Kidney tubule cell (primary cell): ENCODE measurements around the gene PNN.
A peak's percentile ranks its signal among the peaks of the same experiment; 100 is the strongest.
"Not testable (repeated sequence)": the region's sequence is repeated elsewhere in the genome, so short reads cannot be mapped to it uniquely, and the experiment has no call there.

Experiments
- DNase-seq: peaks from one replicate; pipeline ENCODE4 v3.0.0-alpha.2; 2018; ENCODE audit warnings: low spot score

Gene PNN

DNA sequence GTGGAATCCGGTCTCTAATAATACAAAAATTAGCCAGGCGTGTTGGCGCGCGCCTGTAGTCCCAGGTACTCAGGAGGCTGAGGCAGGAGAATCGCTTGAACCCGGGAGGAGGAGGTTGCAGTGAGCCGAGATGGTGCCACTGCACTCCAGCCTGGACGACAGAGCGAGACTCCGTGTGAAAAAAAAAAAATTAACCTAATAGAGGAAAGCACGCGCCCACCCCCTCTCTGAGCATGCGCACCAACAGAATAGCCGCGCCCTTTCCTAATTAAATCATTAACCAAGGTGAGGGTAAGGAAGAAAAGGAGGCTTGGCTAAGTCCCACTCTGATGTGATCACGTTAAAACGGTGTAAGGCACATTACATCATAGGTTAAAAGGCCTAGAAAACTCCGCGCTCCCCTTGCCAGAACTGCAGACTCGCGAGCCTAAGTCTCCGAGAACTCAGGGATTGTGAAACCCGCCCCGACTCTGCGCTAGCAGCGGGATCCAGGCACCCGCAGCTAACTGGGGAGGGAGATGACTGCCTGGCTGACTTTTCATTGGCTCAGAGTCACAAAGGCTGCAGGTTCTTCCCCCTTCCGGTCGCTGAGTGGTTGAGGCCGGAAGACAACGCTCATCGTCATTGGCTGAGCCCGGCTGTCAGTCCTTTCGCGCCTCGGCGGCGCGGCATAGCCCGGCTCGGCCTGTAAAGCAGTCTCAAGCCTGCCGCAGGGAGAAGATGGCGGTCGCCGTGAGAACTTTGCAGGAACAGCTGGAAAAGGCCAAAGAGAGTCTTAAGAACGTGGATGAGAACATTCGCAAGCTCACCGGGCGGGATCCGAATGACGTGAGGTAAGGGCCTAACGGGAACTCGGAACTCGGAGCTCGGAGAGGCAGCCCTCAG is at the start of gene PNN:
Gene PNN, plus strand, starts transcription at position 695 of the 885 bp plus-strand sequence. Its CDS starts 26 bp downstream, at position 721.
- DNase-seq, result peak; percentile 100

DNA sequence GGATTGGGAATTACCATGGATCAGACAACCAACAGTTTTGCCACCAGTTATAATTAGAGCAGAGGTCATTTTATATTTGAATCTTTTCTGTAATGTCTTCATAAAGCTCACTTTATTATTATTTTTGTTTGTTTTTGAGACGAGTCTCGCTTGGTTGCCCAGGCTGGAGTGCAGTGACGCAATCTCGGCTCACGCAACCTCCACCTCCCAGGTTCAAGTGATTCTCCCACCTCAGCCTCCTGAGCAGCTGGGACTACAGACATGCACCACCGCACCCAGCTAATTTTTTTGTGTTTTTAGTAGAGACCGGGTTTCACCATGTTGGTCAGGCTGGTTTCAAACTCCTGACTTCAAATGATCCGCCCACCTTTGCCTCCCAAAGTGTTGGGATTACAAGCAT is 37.2 kb upstream of the PNN start:
- not testable (repeated sequence) for DNase-seq

DNA sequence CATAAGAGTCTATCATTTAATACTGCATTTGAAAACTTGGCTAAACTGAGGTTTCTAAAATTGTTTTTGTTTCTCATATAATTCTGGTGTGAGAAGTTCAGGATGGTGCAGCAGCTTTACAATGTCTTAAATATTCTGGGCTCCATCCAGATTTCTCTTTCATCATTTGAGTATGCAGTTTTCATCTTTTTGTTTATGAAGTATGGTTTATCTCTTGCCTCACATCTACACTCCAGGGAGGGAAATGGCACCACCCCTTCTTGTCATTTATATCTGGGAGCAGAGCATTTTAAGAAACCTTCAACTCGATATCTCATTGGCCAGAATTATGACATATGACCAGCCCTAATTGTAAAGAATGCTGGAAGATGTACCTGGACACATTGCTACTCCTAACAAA is 36.6 kb upstream of the PNN start:
- no peak for DNase-seq

DNA sequence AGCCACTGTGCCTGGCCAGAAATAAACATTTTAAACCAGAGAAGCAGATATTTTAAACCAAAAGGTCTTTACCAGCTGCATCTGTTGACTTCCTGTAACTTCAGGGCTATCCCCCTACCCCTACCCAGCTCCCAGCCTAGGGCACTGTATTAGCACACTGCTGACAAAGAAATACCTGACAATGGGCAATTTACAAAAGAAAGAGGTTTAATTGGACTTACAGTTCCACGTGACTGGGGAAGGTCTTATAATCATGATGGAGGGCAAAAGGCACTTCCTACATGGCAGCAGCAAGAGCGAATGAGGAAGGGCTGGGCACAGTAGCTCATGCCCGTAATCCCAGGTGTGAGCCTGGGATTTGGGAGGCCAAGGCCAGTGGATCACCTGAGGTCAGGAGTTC is 34.9 kb upstream of the PNN start:
- no peak for DNase-seq

DNA sequence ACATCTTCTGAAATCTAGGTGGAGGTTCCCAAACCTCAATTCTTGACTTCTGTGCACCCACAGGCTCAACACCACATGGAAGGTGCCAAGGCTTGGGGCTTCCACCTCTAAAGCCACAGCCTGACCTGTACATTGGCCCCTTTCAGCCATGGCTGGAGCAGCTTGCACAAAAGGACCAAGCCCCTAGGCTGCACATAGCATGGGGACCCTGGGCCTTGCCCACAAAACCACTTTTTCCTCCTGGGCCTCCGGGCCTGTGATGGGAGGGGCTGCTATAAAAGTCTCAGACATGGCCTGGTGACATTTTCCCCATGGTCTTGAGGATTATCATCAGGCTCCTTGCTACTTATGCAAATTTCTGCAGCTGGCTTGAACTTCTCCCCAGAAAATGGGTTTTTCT is 33.4 kb upstream of the PNN start:
- DNase-seq, result not testable (repeated sequence)

DNA sequence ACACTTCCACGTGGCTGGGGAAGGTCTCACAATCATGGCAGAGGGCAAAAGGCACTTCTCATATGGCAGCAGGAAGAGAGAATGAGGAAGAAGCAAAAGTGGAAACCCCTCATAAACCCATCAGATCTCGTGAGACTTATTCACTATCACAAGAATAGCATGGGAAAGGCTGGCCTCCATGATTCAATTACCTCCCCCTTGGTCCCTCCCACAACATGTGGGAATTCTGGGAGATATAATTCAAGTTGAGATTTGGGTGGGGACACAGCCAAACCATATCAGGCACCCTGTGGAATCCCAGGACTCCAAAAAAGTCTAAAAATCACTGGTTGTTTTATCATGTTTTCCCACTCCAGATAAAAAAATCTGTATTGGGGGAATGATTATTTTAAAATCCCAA is 31.8 kb upstream of the PNN start:
- not testable (repeated sequence) for DNase-seq

DNA sequence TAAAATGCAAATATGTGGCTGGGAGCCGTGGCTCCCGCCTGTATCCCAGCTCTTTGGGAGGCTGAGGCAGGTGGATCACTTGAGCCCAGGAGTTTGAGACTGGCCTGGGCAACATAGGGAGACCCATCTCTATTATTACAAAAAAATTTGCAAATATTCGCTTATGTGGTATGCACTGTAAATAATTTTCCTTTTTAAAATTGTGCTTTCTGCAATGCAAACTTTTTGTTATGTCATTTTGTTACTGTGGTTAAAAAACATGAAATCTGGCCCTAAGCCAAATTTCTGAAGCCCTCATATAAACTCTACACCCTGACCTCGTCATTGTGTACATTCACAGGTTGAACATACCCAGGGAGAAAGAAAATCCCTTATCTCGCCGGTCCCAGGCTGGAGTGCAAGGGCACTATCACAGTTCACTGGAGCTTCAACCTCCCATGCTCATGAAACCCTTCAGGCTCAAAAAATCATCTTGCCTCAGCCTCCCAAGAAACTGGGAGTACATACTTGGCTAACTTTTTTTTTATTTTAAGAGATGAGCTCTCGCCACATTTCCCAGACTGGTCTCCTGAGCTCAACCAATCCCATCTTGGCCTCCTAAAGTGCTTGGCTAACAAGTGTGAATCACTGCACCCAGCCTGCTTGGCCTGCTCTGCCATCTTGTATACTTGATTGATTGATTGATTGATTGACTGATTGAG is 29.6 kb upstream of the PNN start:
- no peak for DNase-seq

DNA sequence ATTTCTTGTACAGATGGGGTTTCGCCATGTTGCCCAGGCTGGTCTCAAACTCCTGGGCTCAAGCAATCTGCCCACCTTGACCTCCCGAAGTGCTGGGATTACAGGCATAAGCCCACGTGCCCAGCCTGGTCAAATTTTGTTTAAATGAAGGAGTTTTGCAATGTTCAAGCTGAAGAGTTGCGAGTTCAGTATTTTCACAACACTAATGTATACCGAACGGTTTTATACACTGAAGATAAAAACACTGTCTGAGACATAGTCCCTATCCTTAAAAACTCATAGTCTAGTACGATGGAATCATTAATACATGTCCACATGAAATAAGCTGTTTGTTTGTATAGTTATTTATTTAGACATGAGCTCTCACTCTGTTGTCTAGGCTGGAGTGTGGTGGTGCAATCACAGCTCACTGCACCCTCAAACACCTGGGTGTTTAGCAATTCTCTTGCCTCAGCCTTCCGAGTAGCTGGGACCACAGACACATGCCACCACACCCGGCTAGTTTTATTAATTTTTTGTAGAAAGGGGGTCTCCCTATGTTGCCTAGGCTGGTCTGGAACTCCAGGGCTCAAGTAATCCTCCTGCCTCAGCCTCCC is 20.4 kb upstream of the PNN start:
- DNase-seq, result no peak

DNA sequence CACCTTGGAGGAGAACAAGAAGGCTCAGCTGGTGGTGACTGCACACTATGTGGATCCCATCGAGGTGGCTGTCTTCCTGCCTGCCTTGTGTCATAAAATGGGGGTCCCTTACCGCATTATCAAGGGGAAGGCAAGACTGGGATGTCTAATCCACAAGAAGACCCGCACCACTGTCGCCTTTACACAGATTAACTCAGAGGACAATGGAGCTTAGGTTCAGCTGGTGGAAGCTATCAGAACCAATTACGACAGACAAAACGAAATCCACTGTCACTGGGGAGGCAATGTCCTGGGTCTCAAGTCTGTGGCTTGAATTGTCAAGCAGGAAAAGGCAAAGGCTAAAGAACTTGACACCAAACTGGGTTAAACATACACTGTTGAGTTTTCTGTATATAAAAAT is 17.6 kb upstream of the PNN start:
- no peak for DNase-seq

DNA sequence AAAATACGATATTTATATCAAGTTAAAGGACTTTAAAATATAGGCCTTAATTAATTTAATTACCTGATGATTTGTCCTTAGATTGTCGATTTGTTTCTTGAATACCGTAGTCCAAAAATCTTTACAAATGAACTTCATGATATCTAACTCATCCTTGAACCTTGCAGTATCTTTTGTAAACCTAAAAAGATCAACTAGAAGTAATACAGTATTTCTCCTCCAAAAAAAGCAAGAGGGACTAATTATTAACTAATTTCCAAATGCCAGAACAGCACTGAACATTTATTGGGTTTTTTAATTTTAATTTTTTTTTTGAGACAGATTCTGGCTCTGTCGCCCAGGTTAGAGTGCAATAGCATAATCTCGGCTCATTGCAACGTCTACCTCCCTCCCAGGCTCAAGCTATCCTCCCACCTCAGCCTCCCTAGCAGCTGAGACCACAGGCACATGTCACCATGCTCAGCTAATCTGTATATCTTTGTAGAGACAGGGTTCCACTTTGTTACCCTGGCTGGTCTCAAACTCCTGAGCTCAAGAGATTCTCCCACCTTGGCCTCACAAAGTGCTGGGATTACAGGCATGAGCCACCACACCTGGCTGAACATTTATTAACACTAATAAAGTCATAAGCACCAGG is 16.7 kb upstream of the PNN start:
- DNase-seq, result no peak

DNA sequence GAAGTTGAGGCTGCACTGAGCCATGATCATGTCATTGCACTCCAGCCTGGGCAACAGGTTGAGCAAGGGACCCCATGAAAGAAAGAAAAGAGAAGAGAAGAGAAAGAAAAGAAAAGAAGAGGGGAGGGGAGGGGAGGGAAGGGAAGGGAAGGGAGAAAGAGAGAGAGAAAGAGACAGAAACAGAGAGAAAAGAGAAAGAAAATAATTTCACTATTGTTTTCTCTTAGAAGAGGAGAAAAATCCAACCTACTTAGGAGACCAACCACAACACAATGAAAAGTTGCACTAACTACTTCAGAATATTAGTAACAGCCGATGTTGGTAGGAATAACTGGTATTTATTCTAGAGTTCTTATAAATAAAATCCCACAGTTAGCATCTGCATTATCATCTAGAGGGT is 14.6 kb upstream of the PNN start:
- no peak for DNase-seq

DNA sequence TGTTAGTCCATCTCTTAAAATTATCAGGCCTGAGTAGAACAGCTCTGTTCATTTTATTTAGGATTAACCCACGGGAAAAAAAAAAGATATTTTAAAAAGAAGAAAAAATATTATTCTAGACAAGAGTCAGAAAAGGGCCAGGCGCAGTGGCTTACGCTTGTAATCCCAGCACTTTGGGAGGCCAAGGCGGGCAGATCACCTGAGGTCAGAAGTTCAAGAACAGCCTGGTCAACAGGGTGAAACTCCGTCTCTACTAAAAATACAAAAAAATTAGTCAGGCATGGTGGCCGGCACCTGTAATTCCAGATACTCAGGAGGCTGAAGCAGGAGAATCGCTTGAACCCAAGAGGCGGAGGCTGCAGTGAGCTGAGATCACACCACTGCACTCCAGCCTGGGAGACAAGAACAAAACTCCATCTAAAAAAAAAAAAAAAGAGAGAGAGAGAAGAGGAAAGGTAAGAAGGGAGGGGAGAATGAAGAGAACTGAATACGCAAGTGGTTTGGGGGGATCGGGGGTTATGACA is 7.2 kb upstream of the PNN start:
- DNase-seq, result not testable (repeated sequence)

DNA sequence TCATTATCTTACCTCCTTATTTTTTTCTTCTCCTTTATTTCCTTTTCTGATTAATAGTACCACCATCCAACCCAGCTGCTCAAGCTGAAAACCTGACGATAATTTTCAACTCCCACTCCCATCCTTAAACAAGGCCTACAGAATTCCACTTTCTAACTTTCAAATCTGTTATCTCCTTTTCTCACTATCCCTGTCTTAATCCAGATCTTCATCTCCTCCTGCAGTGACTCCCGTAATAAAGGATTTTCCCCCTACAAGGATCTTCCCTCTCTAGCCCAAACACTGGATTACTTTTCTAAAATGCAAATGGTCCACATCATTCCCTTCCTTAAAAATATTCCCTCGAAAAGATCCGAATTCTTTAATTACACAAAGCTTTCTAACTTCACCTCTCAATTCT is 6.5 kb upstream of the PNN start:
- no peak for DNase-seq

DNA sequence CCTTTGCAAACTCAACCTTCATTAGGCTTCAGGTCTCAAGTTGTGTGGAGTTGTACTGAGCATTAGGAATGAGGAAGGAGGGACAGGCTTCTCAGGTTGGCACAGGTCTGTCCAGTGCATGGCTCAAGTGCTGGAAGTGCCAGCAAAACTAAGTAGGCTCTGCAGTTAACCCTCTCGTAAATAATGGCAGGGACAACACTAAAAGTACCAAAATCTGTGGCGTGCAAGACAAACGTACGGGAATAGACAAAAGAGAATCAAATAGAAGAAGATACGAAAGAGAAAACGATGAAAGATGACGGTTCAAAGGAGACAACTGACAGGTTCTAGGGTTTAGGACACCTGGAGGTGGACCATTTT is 5.5 kb upstream of the PNN start:
- peak; percentile 37 for DNase-seq

DNA sequence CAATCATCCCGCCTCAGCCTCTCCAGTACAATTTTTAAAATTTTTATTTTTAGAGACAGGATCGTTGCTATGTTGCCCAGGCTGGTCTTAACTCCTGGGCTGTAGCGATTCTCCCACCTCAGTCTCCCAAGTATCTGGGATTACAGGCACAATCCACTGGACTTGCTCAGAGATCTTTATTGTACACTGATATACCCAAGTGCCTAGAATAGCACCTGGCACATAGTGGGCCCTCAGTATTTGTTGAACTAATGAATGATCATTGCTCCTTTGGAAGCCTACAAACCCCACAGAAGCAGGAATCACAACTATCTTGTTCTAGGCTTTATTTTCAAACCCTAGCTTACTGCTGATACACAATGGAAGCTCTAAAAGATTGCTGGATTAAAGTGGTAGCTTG is 1.9 kb upstream of the PNN start:
- no peak for DNase-seq

DNA sequence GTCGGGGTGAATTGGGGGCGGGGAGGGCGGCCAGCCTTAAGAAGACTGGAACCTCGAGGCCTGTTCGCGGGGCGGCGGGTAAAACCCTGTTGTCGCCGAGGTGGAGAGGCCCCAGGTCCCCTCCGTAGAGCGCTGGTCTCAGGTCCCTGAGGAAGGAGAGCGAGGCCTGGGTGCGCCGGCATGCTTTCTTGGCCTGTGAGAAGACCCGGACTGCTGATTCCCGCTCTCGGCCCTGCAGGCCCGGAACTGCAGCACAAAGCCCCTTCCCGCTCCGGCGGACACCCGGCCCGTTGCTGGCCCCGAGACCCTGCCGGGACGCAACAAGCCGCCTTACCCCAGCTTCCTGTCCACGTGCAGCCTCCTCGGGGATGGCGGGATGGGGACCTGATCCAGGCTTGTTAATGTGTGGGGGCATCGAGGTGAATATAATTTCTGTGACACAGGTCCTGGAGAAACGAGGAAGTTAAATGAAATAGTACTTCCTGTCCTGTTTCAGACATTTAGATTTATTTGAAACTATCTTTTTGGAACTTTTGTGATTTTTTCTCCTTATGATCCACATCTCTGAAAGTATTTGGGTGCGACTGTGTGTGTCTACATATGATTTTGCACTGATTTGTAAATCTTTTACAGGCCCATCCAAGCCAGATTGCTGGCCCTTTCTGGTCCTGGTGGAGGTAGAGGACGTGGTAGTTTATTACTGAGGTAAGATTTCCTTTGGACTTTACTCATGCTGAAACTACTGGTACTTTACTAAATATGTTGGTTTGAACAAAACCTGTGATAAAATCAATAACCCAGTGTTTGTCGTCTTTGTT is 600 bp downstream of the PNN start:
- DNase-seq, result peak; percentile 57

DNA sequence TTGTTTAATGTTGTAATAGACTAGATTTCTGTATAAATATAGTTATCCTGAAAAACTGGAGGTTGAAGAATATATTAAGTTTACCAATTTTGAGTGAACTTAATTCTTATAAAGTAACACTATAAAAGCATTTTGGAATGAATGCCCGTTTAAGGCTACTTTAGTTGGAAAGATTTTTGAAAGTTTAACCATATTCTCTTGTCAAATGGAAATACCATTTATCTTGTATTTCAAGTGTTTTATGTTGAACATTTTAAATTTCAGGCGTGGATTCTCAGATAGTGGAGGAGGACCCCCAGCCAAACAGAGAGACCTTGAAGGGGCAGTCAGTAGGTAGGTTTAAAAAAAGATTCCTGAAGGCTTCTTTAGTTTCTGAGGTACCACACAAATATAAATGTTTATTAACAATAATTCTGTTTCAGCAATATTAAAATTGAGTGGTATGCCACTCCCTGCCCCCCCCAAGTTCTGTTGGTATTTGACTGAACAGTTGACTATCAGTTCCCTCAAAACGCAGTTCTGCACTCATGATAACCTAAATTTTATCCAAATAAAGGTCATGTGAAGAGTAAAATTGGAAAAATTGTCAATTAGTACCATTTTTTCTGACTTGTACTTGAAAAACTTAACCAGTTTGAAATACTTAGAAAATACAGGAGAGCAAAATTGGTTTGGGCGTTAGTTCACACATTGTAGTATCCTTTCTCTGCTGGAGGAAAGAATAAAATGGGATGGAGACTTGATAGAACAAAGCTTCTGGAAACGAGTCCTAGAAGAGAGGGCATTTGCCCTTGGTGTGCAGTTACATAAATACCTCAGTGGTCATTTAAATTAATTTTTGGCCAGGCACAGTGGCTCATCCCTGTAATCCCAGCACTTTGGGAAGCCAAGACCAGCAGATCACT is 1.5 kb downstream of the PNN start:
- DNase-seq, result no peak

DNA sequence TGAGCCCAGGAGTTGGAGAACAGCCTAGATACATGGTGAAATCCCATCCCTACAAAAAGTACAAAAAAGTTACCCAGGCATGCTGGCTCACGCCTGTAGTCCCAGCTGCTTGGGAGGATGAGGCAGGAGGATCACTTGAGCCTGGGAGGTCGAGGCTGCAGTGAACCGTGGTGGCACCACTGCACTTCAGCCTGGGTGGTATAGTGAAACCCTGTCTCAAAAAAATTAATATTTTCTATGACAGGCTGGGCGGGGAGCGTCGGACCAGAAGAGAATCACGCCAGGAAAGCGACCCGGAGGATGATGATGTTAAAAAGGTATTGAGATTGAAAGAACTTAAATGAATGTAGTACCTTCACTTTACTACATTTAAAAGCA is 2.1 kb downstream of the PNN start:
- no peak for DNase-seq

DNA sequence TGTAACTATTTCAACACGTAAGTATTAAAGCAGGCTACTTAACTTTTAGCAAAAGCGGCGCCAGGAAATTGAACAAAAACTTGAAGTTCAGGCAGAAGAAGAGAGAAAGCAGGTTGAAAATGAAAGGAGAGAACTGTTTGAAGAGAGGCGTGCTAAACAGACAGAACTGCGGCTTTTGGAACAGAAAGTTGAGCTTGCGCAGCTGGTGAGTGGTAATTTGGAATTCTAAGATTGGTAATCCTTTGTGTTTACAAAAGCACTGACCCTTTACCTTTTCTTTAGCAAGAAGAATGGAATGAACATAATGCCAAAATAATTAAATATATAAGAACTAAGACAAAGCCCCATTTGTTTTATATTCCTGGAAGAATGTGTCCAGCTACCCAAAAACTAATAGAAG is 4.0 kb downstream of the PNN start:
- DNase-seq, result no peak

DNA sequence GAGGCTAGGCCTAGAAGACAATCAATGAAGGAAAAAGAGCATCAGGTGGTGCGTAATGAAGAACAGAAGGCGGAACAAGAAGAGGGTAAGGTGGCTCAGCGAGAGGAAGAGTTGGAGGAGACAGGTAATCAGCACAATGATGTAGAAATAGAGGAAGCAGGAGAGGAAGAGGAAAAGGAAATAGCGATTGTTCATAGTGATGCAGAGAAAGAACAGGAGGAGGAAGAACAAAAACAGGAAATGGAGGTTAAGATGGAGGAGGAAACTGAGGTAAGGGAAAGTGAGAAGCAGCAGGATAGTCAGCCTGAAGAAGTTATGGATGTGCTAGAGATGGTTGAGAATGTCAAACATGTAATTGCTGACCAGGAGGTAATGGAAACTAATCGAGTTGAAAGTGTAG is 5.5 kb downstream of the PNN start:
- no peak for DNase-seq
